Caco-2 (cell line): ENCODE results near the gene BCAM. TPM values are rescaled to one million over a fixed set of nuclear protein-coding genes. Genes with fewer than 3 reads are reported as not detected.

ENCODE experiments used
- BruUV-seq: library from RNA; stranded (reverse); fragments of 400-500 nt; replicated peaks from 2 replicates; lab custom pipeline; 2021; lab: Mats Ljungman, UMichigan
- CTCF ChIA-PET: fragments of 300-600 bp; sonication (Branson Sonifier 250); formaldehyde crosslinking; loops from one replicate; lab custom pipeline; 2022; ENCODE audit warnings: antibody characterized with exemption; lab: Charles Lee
- POLR2A ChIA-PET: fragments of 300-600 bp; sonication (Branson Sonifier 250); formaldehyde crosslinking; loops from one replicate; lab custom pipeline; 2022; ENCODE audit warnings: antibody characterized with exemption; lab: Charles Lee
- DNase-seq, 2 experiments: peaks; one replicate each; pipeline versions ENCODE4 v3.0.0 to v3.0.0-alpha.2; 2020 to 2022
- H3K27me3 ChIP-seq: replicated peaks from 2 replicates; pipeline ENCODE4 v1.6.0; 2011; ENCODE audit warnings: low read length; ENCODE audit not compliant: control insufficient read depth, insufficient read depth
- H3K36me3 ChIP-seq: 2 replicates; pipeline ENCODE4 v1.5.1; 2011; ENCODE audit warnings: low read length; ENCODE audit not compliant: control insufficient read depth, insufficient read depth
- H3K4me1 ChIP-seq: fragments of 250-450 bp; sonication (Bioruptor Pico); 2 replicates; pipeline ENCODE4 v1.5.1; 2020; ENCODE audit warnings: mild to moderate bottlenecking
- H3K4me3 ChIP-seq: 2 replicates; pipeline ENCODE4 v1.5.1; 2011; ENCODE audit warnings: low read depth, mild to moderate bottlenecking, control low read depth, low read length
- H3K9me3 ChIP-seq: fragments of 250-450 bp; sonication (Bioruptor Pico); 2 replicates; pipeline ENCODE4 v1.5.1; 2020; ENCODE audit warnings: mild to moderate bottlenecking, moderate library complexity
- H3K27ac Mint-ChIP-seq: one replicate; pipeline ENCODE4 v1.8.0; 2022; ENCODE audit warnings: mixed read lengths; ENCODE audit not compliant: unreplicated experiment
- H3K27me3 Mint-ChIP-seq: one replicate; pipeline ENCODE4 v1.8.0; 2022; ENCODE audit warnings: mixed read lengths; ENCODE audit not compliant: insufficient read depth, unreplicated experiment
- H3K36me3 Mint-ChIP-seq: one replicate; pipeline ENCODE4 v1.8.0; 2022; ENCODE audit warnings: mild to moderate bottlenecking, mixed read lengths; ENCODE audit not compliant: insufficient read depth, unreplicated experiment
- H3K4me1 Mint-ChIP-seq: one replicate; pipeline ENCODE4 v1.8.0; 2022; ENCODE audit warnings: low read depth, mixed read lengths; ENCODE audit not compliant: unreplicated experiment
- H3K4me3 Mint-ChIP-seq: one replicate; pipeline ENCODE4 v1.8.0; 2022; ENCODE audit warnings: mild to moderate bottlenecking, moderate library complexity, mixed read lengths; ENCODE audit not compliant: unreplicated experiment
- H3K9me3 Mint-ChIP-seq: one replicate; pipeline ENCODE4 v1.8.0; 2022; ENCODE audit warnings: mixed read lengths; ENCODE audit not compliant: unreplicated experiment
- intact Hi-C: fragments of 100-400 bp; cut with micrococcal nuclease; formaldehyde crosslinking; loops from one replicate; pipeline ENCODE4 v1.10.0; 2022; ENCODE audit not compliant: unreplicated experiment
- total RNA-seq: library from RNA; stranded (reverse); gene quantifications from 2 replicates; pipeline ENCODE4 v1.2.3, GENCODE V29; 2022
- TF ChIP-seq, protein P1 (sequence below), 2 experiments: fragments of 200-600 bp in 1 of 2; IDR thresholded peaks; 1 replicate in 1 of 2; 2 replicates in 1 of 2; pipeline versions ENCODE4 v1.5.1 to v1.8.0; 2011 to 2022; ENCODE audit warnings: antibody characterized with exemption in 1 of 2, control low read depth in 1 of 2, inconsistent platforms in 1 of 2, low read depth in 1 of 2, low read length in 1 of 2, mild to moderate bottlenecking in 1 of 2, moderate library complexity in 1 of 2; ENCODE audit not compliant: insufficient read depth in 1 of 2, severe bottlenecking in 1 of 2, unreplicated experiment in 1 of 2

BCAM gene
- total RNA-seq, 1 experiment from 2014 or later = 244 TPM

DNA sequence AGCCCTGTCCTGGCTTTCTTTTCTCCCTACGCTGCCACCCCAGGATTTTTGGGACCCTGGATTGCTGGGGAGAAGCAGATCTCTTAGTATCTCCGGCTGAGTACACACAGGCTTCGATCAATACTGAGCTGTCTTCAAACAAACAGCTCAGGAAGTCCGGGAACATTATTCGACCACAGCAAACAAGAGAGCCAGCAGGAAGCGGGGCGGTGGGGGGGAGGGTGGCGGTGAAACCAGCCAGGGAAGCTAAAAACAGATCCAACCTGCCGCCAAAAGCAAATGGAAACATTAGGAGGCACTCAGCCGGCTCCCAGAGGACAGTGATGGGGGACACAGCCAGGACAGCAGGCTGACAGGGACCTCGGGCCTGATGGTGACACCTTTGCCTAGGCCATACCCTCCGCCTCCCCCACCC is 12.2 kb upstream of the BCAM start:
- Histone ChIP-seq H3K9me3 (no peaks in the 10 kb centered on the region), H3K4me3 (no peak overlapping the region), H3K36me3 (peaks cover 10% of the 10 kb centered on the region), H3K27me3 (no peaks in the 10 kb centered on the region), H3K4me1 (peaks cover 6% of the 10 kb centered on the region)
- DNase-seq = no peak
- H3K36me3 Mint-ChIP-seq = peaks cover 58% of the 10 kb centered on the region
- BruUV-seq = no TSS peak
- H3K9me3 Mint-ChIP-seq = no peaks in the 10 kb centered on the region
- CTCF ChIA-PET = interaction anchor here (0.7 to 1.1 kb wide), 4 partner anchors 11 to 49 kb away, joined by 3 to 6 read pairs (median 4); partner anchors contain the start of gene NECTIN2
- no peak overlapping the region for H3K27ac Mint-ChIP-seq
- POLR2A ChIA-PET = no interaction called here
- H3K4me1 Mint-ChIP-seq = peaks cover 9% of the 10 kb centered on the region
- H3K4me3 Mint-ChIP-seq = no peak overlapping the region
- TF ChIP-seq, protein P1, sequence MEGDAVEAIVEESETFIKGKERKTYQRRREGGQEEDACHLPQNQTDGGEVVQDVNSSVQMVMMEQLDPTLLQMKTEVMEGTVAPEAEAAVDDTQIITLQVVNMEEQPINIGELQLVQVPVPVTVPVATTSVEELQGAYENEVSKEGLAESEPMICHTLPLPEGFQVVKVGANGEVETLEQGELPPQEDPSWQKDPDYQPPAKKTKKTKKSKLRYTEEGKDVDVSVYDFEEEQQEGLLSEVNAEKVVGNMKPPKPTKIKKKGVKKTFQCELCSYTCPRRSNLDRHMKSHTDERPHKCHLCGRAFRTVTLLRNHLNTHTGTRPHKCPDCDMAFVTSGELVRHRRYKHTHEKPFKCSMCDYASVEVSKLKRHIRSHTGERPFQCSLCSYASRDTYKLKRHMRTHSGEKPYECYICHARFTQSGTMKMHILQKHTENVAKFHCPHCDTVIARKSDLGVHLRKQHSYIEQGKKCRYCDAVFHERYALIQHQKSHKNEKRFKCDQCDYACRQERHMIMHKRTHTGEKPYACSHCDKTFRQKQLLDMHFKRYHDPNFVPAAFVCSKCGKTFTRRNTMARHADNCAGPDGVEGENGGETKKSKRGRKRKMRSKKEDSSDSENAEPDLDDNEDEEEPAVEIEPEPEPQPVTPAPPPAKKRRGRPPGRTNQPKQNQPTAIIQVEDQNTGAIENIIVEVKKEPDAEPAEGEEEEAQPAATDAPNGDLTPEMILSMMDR (IDR thresholded peaks at IDR 0.05; ENCODE audit: insufficient read depth in 1 of 2, low read depth in 1 of 2, low read length in 1 of 2, severe bottlenecking in 1 of 2, unreplicated experiment in 1 of 2) = no peak
- intact Hi-C loops = no loop called here
- H3K27me3 Mint-ChIP-seq = no peaks in the 10 kb centered on the region

DNA sequence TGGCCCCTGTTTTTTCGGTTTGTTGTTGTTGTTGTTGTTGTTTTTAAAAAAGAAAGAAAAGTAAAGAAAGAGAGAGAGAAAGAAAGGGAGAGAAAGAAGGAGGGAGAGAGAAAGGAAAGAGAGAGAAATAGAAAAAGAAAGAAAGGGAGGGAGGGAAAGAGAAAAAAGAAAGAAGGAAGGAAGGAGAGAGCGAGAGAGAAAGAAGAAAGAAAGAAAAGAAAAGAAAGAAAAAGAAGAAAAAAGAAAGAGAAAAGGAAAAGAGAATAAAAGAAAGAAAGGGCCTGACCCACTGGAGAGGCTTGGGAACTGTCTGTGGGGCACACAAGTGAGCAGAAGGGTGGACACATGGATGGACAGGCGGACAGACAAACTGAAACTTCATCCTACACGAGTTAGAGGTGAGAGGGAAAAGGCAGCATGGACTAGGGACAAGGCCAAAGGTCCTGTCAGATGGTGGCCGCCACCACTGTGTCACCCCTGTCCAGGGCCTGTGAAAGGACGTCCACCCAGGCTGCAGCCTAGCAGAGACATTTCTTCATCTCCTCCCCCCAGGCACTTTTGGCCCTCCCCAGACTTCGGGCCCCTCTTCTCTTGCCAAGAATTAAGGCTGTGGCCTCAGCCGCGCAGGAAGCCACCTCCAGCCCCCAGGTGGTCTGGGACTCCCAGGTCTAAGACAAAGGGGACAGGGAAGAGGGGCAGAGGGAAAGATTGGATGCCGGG is 9.1 kb upstream of the BCAM start:
- POLR2A ChIA-PET = interaction anchor here (0.6 kb wide), 1 partner anchor 64 kb away, joined by 4 read pairs; no protein-coding TSS in a partner anchor
- Mint-ChIP-seq H3K36me3 (peaks cover 46% of the 10 kb centered on the region), H3K4me3 (no peak overlapping the region), H3K4me1 (peaks cover 16% of the 10 kb centered on the region), H3K27me3 (no peaks in the 10 kb centered on the region), H3K9me3 (peaks cover 10% of the 10 kb centered on the region), H3K27ac (peak overlapping the region; percentile 36)
- no peak for DNase-seq
- Histone ChIP-seq H3K4me3 (no peak overlapping the region), H3K36me3 (peaks cover 10% of the 10 kb centered on the region), H3K4me1 (peaks cover 6% of the 10 kb centered on the region), H3K27me3 (no peaks in the 10 kb centered on the region), H3K9me3 (no peaks in the 10 kb centered on the region)
- intact Hi-C loops = loop anchor here (1.0 kb wide), 2 partner anchors 9 to 45 kb away; no protein-coding TSS in a partner anchor
- TF ChIP-seq, protein P1 (IDR thresholded peaks at IDR 0.05; ENCODE audit: insufficient read depth in 1 of 2, low read depth in 1 of 2, low read length in 1 of 2, severe bottlenecking in 1 of 2, unreplicated experiment in 1 of 2) = no peak
- CTCF ChIA-PET = no interaction called here
- no TSS peak for BruUV-seq

DNA sequence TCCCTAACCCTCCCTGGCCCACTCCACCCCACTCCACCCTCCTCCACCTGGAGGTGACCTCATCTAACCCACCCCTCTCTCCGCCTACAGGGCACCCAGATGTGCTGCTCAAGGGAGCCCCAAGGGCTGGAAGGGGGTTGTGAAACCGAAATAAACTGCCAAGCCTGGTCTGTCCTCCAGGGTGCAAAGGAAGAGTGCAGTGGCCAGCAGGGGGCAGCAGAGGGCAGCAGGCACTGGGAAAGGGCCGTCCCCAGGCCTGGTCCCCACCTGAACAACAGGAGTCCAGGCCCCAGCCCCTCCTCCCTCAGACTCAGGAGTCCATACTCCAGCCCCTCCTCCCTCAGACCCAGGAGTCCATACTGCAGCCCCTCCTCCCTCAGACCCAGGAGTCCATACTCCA is 8.4 kb upstream of the BCAM start:
- peaks cover 16% of the 10 kb centered on the region for H3K4me1 Mint-ChIP-seq
- Histone ChIP-seq H3K9me3 (no peaks in the 10 kb centered on the region), H3K4me1 (peaks cover 6% of the 10 kb centered on the region), H3K27me3 (no peaks in the 10 kb centered on the region), H3K36me3 (peaks cover 10% of the 10 kb centered on the region), H3K4me3 (no peak overlapping the region)
- ChIA-PET CTCF (no interaction called here), POLR2A (no interaction called here)
- TF ChIP-seq, protein P1 (IDR thresholded peaks at IDR 0.05; ENCODE audit: insufficient read depth in 1 of 2, low read depth in 1 of 2, low read length in 1 of 2, severe bottlenecking in 1 of 2, unreplicated experiment in 1 of 2) = peak; percentile 98 to 99
- no peaks in the 10 kb centered on the region for H3K27me3 Mint-ChIP-seq
- peaks cover 39% of the 10 kb centered on the region for H3K36me3 Mint-ChIP-seq
- no TSS peak for BruUV-seq
- H3K4me3 Mint-ChIP-seq = no peak overlapping the region
- intact Hi-C loops = loop anchor here (1.0 kb wide), 2 partner anchors 8 to 44 kb away; no protein-coding TSS in a partner anchor
- peak; percentile 91 to 95 for DNase-seq
- no peak overlapping the region for H3K27ac Mint-ChIP-seq
- H3K9me3 Mint-ChIP-seq = peaks cover 10% of the 10 kb centered on the region
